HCT116 (cell line): ENCODE measurements around the gene MEGF8.

Source experiments
- CTCF ChIP-seq, 3 experiments: fragments of 200-600 bp in 1 of 3; sonication (generic) in 1 of 3; IDR thresholded peaks in 2 of 3; conservative IDR thresholded peaks in 1 of 3; 2 replicates each; pipeline ENCODE4 v1.5.1; 2012 to 2017; ENCODE audit warnings: low read depth in 2 of 3, low read length in 2 of 3, antibody characterized with exemption in 1 of 3, borderline replicate concordance in 1 of 3, control low read depth in 1 of 3, mild to moderate bottlenecking in 1 of 3, mixed read lengths in 1 of 3, mixed run types in 1 of 3, moderate library complexity in 1 of 3; ENCODE audit not compliant: insufficient read depth in 1 of 3
- ELF1 ChIP-seq: IDR thresholded peaks from 2 replicates; pipeline ENCODE4 v1.6.1; 2012; ENCODE audit warnings: low read depth, borderline replicate concordance
- EZH2 ChIP-seq: fragments of 200-600 bp; sonication (generic); IDR thresholded peaks from 2 replicates; pipeline ENCODE4 v1.6.1; 2017; ENCODE audit warnings: antibody characterized with exemption, mixed run types
- JUND ChIP-seq: IDR thresholded peaks from 2 replicates; pipeline ENCODE4 v1.6.1; 2012
- MAX ChIP-seq: IDR thresholded peaks from 2 replicates; pipeline ENCODE4 v1.6.1; 2012
- POLR2A ChIP-seq: IDR thresholded peaks from 2 replicates; pipeline ENCODE4 v1.7.0; 2011; ENCODE audit warnings: borderline replicate concordance; ENCODE audit not compliant: insufficient read depth, insufficient read length; ENCODE audit errors: extremely low read depth
- POLR2AphosphoS5 ChIP-seq: IDR thresholded peaks from 2 replicates; pipeline ENCODE4 v1.6.1; 2011; ENCODE audit warnings: mild to moderate bottlenecking, low read depth, low read length, moderate library complexity
- REST ChIP-seq: IDR thresholded peaks from 2 replicates; pipeline ENCODE4 v1.6.1; 2012; ENCODE audit warnings: low read depth
- SIN3A ChIP-seq: IDR thresholded peaks from 2 replicates; pipeline ENCODE4 v1.6.1; 2012; ENCODE audit warnings: low read depth
- SP1 ChIP-seq: IDR thresholded peaks from 2 replicates; pipeline ENCODE4 v1.6.1; 2012; ENCODE audit warnings: low read depth
- YY1 ChIP-seq: IDR thresholded peaks from 2 replicates; pipeline ENCODE4 v1.6.1; 2011; ENCODE audit warnings: low read length, low read depth, moderate library complexity, mild to moderate bottlenecking; ENCODE audit not compliant: insufficient replicate concordance; ENCODE audit errors: extremely low read depth

GRCh38 chr19:42427313-42427712 is 101.9 kb downstream of the MEGF8 start, which contains the start of gene LIPE:
- TF ChIP-seq SIN3A (no peak), MAX (no peak), CTCF (IDR thresholded peaks at IDR 0.05 in 2 of 3, conservative IDR thresholded peaks at IDR 0.05 in 1 of 3; ENCODE audit: borderline replicate concordance in 1 of 3, insufficient read depth in 1 of 3, low read depth in 2 of 3, low read length in 2 of 3) (no peak), REST (no peak), POLR2AphosphoS5 (no peak), EZH2 (no peak), SP1 (no peak), YY1 (no peak), POLR2A (no peak), JUND (no peak), ELF1 (no peak)
